A673 (cell line): Measurements from ENCODE around the gene FRK.

ENCODE experiments used
- EZH2 ChIP-seq: fragments of 200-600 bp; sonication (generic); IDR thresholded peaks from 2 replicates; pipeline ENCODE4 v1.6.1; 2017; ENCODE audit warnings: borderline replicate concordance, low read depth, mild to moderate bottlenecking, mixed read lengths, antibody characterized with exemption, low read length; ENCODE audit not compliant: poor library complexity, severe bottlenecking
- TF ChIP-seq, protein P1 (sequence below): fragments of 300-800, 200-600 bp; sonication (generic); conservative IDR thresholded peaks from 2 replicates; pipeline ENCODE4 v1.5.1; 2017; ENCODE audit warnings: low read depth, mild to moderate bottlenecking, antibody characterized with exemption, low read length, moderate library complexity, mixed read lengths

DNA sequence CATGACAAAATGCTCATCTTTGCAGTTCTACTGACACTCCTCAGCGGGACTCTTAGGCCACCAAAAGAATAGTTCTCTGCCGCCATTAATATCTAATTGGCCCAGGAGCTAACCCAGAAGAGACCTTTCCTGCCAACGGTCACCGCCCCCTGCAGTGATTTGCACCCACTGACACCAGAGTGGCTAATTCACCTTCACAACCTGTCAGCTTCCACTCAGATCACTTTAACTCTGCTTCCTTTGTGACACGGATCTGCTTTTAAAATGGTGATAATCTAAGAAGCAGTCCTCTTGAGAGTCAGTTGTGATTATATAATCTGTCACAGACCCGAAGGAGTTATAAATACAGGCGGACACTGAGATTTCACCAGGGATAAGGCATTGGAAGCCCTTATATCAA lies 172.8 kb downstream of the FRK start:
- no peak for TF ChIP-seq EZH2
- TF ChIP-seq, protein P1, sequence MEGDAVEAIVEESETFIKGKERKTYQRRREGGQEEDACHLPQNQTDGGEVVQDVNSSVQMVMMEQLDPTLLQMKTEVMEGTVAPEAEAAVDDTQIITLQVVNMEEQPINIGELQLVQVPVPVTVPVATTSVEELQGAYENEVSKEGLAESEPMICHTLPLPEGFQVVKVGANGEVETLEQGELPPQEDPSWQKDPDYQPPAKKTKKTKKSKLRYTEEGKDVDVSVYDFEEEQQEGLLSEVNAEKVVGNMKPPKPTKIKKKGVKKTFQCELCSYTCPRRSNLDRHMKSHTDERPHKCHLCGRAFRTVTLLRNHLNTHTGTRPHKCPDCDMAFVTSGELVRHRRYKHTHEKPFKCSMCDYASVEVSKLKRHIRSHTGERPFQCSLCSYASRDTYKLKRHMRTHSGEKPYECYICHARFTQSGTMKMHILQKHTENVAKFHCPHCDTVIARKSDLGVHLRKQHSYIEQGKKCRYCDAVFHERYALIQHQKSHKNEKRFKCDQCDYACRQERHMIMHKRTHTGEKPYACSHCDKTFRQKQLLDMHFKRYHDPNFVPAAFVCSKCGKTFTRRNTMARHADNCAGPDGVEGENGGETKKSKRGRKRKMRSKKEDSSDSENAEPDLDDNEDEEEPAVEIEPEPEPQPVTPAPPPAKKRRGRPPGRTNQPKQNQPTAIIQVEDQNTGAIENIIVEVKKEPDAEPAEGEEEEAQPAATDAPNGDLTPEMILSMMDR = no peak
